ENCODE measurements around the gene CTDSP2.
"Not testable (repeated sequence)": the region's sequence is repeated elsewhere in the genome, so short reads cannot be mapped to it uniquely, and the experiment has no call there.

CTDSP2 gene

GRCh38 chr12:57782608-57783465 is 63.7 kb downstream of the CTDSP2 start, which contains the start of gene TSFM:
TSFM (plus strand) TSS chr12:57782787; CDS start chr12:57782802, 15 bp downstream.
- DNase-seq (ENCODE audit: low spot score), result peak; percentile 96

DNA sequence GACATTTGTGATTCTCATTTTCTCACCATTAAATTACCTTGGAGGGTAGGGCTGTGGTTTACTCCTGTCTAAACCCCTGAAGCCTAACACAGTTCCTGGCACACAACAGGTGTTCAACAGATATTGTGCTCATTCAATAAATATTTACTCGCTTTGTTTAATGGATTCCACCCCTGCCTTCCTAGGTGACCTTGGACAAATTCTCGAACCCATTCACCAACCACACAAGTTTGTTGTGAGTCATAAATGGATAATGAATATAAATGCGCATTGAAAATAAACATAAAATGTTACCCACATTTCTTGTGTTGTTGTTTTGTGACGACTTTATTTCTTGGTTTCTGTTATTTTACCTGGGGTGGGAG is 64.3 kb downstream of the CTDSP2 start:
- DNase-seq (ENCODE audit: low spot score), result no peak

DNA sequence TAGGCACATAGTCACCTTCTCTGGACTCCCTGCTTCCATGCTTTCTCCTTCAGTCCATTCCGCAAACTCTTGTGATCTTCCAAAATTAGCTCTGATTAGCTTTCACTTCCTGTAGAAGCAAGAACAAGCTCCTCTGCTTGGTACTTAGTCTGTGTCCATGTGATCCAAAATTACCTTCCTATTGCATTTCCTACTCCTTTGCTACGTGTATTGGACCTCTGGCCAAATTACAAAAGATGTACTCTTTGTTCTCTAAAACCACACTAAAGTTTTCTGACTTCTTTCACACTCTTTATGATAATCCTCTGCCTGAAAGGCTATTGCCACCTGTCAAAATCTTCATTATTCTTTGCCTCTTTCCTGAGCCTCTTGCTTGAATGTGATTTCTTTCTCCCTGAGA is 64.7 kb downstream of the CTDSP2 start:
- no peak for DNase-seq (ENCODE audit: low spot score)

DNA sequence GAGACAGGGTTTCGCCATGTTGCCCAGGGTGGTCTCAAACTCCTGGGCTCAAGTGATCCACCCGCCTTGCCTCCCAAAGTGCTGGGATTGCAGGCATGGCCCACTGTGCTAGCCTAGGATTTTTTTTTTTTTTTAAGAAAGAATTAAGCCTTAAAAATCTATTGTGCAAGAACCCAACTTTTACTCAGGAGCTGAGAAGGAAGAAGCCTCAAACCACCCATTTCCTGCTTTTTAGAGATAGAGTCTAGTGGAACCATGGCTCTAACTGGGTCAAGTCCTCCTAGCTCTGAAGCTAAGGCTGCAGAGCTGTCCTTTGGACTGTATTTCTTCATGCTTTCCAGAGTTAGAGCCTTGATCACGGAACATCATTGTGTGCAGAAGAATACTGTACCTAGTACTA is 65.3 kb downstream of the CTDSP2 start:
- no peak for DNase-seq (ENCODE audit: low spot score)

DNA sequence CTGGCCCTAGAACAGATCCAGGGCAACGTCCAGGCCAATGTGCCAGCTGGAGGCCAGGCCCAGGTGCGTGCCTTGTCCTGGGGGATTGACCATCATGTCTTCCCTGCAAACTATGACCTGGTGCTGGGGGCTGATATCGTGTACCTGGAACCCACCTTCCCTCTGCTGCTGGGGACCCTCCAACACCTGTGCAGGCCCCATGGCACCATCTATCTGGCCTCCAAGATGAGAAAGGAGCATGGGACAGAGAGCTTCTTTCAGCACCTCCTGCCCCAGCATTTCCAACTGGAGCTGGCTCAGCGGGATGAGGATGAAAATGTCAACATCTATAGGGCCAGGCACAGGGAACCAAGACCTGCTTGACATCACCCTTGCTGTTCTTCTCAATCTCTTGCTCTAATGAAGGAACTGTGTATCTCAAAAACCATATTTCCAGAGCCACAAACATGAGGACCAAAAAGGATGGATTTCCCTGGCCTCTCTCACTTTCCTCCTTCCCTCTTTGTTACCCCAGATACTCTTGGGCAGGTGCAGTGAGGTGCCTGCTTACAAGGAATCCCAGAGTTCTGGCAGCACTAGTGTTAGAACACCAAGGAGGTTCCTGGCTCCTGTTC is 66.1 kb downstream of the CTDSP2 start:
- DNase-seq (ENCODE audit: low spot score), result no peak

DNA sequence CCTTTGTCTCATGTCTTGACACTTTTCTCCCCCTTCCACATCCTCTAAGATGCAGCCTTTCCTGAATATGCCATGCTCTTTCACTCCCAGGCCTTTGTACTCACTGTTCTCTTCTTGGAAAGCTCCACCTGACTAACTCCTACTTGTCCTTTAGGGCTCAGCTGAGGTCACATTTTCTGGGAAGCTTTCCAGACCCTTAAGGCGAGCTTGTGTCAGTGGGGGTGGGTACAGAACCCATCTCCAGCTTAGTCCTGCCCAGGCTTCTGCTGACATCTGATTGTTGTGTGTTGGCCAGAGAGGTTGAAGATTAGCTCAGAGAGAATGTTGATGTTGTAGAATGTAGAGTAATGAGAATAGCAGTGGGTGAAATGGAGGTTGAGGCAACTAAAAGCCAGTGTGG is 66.8 kb downstream of the CTDSP2 start:
- DNase-seq (ENCODE audit: low spot score), result no peak

DNA sequence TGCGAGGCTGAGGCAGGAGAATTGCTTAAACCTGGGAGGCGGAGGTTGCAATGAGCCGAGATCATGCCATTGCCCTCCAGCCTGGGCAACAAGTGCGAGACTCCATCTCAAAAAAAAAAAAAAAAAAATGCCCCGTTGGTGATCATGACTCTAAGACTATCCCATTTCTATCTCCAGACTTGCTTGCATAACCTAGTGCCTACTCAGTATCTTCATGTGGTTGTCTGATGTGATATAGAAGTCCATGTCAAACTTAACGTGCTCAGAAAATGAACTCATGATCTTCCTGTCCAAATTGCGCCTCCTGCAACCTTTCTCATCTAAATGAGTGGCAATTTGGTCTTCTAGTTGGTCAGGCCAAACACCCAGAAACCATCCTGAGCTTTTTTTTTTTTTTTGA is 68.6 kb downstream of the CTDSP2 start:
- DNase-seq (ENCODE audit: low spot score), result no peak

GRCh38 chr12:57777367-57777766 is 69.2 kb downstream of the CTDSP2 start:
- no peak for DNase-seq (ENCODE audit: low spot score)

GRCh38 chr12:57776247-57776587 is 70.3 kb downstream of the CTDSP2 start:
- no peak for DNase-seq (ENCODE audit: low spot score)

- no peak for DNase-seq (ENCODE audit: low spot score)
These were observed 70.8 kb downstream of the CTDSP2 start for GRCh38 chr12:57775563-57776246.

DNA sequence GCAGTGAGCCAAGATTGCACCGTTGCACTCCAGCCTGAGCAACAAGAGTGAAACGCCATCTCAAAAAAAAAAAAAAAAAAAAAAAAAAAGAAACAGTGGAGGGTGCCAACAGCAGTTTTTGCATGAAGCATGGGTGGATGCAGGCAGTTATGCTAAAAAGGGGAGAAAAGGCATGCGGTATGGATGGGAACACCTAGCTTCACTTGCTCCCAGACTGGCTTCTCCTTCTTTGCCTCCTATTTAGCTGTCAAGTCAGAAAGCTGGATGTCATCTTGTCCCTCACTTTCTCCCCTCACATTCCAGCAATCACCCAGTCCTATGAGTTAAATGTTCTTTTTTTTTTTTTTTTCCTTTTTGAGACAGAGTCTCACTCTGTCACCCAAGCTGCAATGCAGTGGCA is 71.5 kb downstream of the CTDSP2 start:
- DNase-seq (ENCODE audit: low spot score), result no peak

GRCh38 chr12:57774634-57775033 is 71.9 kb downstream of the CTDSP2 start:
- DNase-seq (ENCODE audit: low spot score), result not testable (repeated sequence)

GRCh38 chr12:57772429-57773322 is 73.9 kb downstream of the CTDSP2 start, which contains the start of gene EEF1AKMT3:
EEF1AKMT3 (plus strand) TSS chr12:57772614; CDS start chr12:57772725, 111 bp downstream.
- peak; percentile 55 for DNase-seq (ENCODE audit: low spot score)

GRCh38 chr12:57771873-57772428 is 74.6 kb downstream of the CTDSP2 start, which contains the start of gene METTL1:
METTL1 (minus strand) TSS chr12:57772105; CDS start chr12:57772083, 22 bp downstream.
- DNase-seq (ENCODE audit: low spot score), result peak; percentile 98

DNA sequence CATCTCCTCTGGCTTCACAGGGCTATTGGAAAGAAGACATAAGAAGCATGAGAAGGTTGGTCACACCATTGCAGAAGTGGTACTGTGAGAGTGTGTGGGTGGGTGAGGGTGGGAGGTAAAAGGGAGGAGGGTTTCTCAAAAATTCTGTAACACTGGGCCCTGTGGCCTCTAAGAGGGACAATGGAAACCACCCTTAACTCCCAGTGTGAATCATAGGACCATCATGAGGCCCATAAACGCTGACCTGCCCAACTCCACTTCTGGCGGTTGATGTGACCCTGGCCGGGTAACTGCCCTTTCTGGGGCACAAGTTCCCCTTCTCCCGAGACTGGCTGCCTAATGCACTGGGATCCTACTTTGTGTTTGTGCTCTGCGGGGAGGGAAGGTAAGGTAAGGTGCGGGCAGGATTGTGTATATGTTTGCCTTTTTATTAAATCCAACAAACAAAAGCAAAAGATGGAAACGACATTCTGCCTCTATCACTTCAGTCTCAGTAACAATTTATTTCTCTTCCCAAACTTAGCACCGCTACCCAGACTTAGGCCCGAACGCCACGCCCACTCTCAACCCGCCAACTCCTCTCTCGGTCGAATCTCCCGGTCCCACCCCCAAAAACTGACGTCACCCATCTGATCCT is 75.2 kb downstream of the CTDSP2 start:
- DNase-seq (ENCODE audit: low spot score), result peak; percentile 83

DNA sequence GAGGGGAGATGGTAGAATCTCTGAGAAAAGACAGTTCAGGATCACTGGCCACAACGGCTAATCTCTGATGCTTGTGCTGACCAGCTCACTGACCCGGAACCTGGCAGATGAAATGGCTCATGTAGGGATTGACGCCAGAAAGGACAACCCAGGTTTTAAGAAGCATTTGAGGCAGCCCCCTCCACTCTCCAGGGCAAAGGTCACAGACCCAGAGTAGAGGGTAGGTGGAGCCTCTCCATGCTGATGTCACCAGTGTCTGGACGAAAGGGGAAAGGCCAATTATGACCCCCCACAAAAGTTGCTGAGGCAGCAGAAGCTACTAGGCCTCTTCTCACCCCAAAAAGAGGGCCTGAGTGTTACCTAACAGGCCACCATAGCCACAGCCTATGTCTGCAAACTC is 75.8 kb downstream of the CTDSP2 start:
- DNase-seq (ENCODE audit: low spot score), result no peak

All from Ammon's horn (tissue), 1 donor.